ENCODE measurements around the gene HPCAL4. TPM values are rescaled to one million over a fixed set of nuclear protein-coding genes. Genes with fewer than 3 reads are reported as not detected.

The HPCAL4 gene
- total RNA-seq, 1 experiment from 2014 or later, result 0.14 TPM

DNA sequence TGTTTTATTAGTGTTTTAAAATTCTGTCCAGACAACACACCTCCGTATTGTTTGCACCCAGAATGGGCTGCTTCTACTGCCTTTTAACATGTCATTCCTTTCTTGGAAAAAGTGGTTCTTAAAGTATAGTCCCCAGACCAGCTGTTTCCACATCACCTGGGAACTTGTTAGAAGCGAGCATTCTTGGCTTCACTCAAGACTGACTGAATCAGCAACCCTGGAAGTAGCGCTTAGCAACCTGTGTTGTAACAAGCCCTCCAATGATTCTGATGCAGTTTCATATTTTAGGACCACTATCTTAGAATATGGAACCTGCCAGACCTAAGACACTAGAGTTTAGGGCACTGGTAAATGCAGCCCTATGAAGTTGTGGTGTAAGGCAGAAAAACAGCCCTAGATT, 41.5 kb upstream of the HPCAL4 start:
- DNase-seq, result no peak
- intact Hi-C loops (cut with micrococcal nuclease; ENCODE audit: unreplicated experiment), result no loop called here

DNA sequence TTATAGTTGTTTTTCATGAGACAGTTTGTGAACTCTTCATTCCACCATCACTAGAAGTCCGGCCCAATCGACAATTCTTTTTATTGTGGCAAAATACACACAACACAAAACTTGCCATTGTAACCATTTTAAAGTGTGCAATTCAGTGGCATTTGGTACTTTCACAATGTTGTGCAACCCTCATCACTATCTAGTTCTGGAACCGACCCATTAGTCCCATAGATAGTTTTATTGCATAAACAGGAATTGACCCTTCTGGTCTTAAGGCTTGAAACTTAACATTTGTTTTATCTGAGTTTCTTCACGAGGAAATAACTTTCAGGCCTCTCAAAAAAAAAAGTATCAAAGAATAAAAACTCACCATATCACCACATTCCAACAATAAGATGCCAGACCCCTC, 38.6 kb upstream of the HPCAL4 start:
- H3K4me3 Mint-ChIP-seq (ENCODE audit: unreplicated experiment), result no peak overlapping the region
- peaks cover 34% of the 10 kb centered on the region for H3K27me3 Mint-ChIP-seq (ENCODE audit: insufficient read depth, unreplicated experiment)
- no peaks in the 10 kb centered on the region for H3K36me3 Mint-ChIP-seq (ENCODE audit: insufficient read depth, unreplicated experiment)
- CTCF ChIA-PET, result no interaction called here
- H3K27ac Mint-ChIP-seq (ENCODE audit: unreplicated experiment), result no peak overlapping the region
- Histone ChIP-seq H3K27me3 (replicated peaks; ENCODE audit: control insufficient read depth, insufficient read depth, low read length) (no peaks in the 10 kb centered on the region; the same call in 1 of the 2 replicates), H3K36me3 (ENCODE audit: control insufficient read depth, insufficient read depth, low read length) (no peaks in the 10 kb centered on the region), H3K9me3 (no peaks in the 10 kb centered on the region), H3K4me3 (ENCODE audit: low read depth, low read length) (no peak overlapping the region), H3K4me1 (no peaks in the 10 kb centered on the region)
- intact Hi-C loops (cut with micrococcal nuclease; ENCODE audit: unreplicated experiment), result no loop called here
- BruUV-seq (replicated peaks), result no TSS peak
- H3K4me1 Mint-ChIP-seq (ENCODE audit: low read depth, unreplicated experiment), result no peaks in the 10 kb centered on the region
- no peak for DNase-seq
- no peaks in the 10 kb centered on the region for H3K9me3 Mint-ChIP-seq (ENCODE audit: unreplicated experiment)
- POLR2A ChIA-PET, result no interaction called here
- TF ChIP-seq, protein P1, sequence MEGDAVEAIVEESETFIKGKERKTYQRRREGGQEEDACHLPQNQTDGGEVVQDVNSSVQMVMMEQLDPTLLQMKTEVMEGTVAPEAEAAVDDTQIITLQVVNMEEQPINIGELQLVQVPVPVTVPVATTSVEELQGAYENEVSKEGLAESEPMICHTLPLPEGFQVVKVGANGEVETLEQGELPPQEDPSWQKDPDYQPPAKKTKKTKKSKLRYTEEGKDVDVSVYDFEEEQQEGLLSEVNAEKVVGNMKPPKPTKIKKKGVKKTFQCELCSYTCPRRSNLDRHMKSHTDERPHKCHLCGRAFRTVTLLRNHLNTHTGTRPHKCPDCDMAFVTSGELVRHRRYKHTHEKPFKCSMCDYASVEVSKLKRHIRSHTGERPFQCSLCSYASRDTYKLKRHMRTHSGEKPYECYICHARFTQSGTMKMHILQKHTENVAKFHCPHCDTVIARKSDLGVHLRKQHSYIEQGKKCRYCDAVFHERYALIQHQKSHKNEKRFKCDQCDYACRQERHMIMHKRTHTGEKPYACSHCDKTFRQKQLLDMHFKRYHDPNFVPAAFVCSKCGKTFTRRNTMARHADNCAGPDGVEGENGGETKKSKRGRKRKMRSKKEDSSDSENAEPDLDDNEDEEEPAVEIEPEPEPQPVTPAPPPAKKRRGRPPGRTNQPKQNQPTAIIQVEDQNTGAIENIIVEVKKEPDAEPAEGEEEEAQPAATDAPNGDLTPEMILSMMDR (IDR thresholded peaks at IDR 0.05; ENCODE audit: insufficient read depth in 1 of 2, low read depth in 1 of 2, low read length in 1 of 2, severe bottlenecking in 1 of 2, unreplicated experiment in 1 of 2), result no peak

More for the DNA sequence above, 41.5 kb upstream of the HPCAL4 start:
- H3K9me3 Mint-ChIP-seq (ENCODE audit: unreplicated experiment), result no peaks in the 10 kb centered on the region
- Histone ChIP-seq H3K36me3 (ENCODE audit: control insufficient read depth, insufficient read depth, low read length) (no peaks in the 10 kb centered on the region), H3K4me3 (ENCODE audit: low read depth, low read length) (no peak overlapping the region), H3K9me3 (no peaks in the 10 kb centered on the region), H3K27me3 (replicated peaks; ENCODE audit: control insufficient read depth, insufficient read depth, low read length) (no peaks in the 10 kb centered on the region; the same call in 1 of the 2 replicates), H3K4me1 (no peaks in the 10 kb centered on the region)
- ChIA-PET CTCF (no interaction called here), POLR2A (no interaction called here)
- H3K4me3 Mint-ChIP-seq (ENCODE audit: unreplicated experiment), result no peak overlapping the region
- no TSS peak for BruUV-seq (replicated peaks)
- no peak overlapping the region for H3K27ac Mint-ChIP-seq (ENCODE audit: unreplicated experiment)
- TF ChIP-seq, protein P1 (IDR thresholded peaks at IDR 0.05; ENCODE audit: insufficient read depth in 1 of 2, low read depth in 1 of 2, low read length in 1 of 2, severe bottlenecking in 1 of 2, unreplicated experiment in 1 of 2), result no peak
- H3K27me3 Mint-ChIP-seq (ENCODE audit: insufficient read depth, unreplicated experiment), result peaks cover 25% of the 10 kb centered on the region
- no peaks in the 10 kb centered on the region for H3K4me1 Mint-ChIP-seq (ENCODE audit: low read depth, unreplicated experiment)
- H3K36me3 Mint-ChIP-seq (ENCODE audit: insufficient read depth, unreplicated experiment), result no peaks in the 10 kb centered on the region

DNA sequence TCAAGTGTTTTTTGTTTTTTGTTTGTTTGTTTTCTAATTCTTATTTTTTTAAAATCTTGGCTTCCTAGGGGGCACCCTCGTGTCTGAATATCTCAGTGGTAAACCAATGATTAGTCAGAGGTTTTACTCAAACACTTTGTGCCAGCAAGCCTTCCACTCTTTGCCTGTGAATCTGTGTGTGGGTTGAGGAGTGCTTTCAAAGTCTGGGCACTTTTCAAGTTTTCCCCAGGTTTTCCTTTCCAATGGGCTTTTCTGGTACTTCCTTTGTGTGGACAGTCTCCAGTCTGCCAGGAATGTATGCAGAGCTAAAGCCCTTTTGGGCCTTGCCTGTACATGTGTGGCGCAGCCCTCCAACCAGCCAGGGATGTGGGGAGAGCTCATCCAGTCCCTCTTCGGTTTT, 37.8 kb upstream of the HPCAL4 start:
- no peaks in the 10 kb centered on the region for H3K36me3 Mint-ChIP-seq (ENCODE audit: insufficient read depth, unreplicated experiment)
- intact Hi-C loops (cut with micrococcal nuclease; ENCODE audit: unreplicated experiment), result no loop called here
- POLR2A ChIA-PET, result no interaction called here

More for the DNA sequence above, 37.8 kb upstream of the HPCAL4 start:
- TF ChIP-seq, protein P1 (IDR thresholded peaks at IDR 0.05; ENCODE audit: insufficient read depth in 1 of 2, low read depth in 1 of 2, low read length in 1 of 2, severe bottlenecking in 1 of 2, unreplicated experiment in 1 of 2), result no peak
- H3K4me3 ChIP-seq (ENCODE audit: low read depth, low read length), result no peak overlapping the region
- Mint-ChIP-seq H3K27ac (ENCODE audit: unreplicated experiment) (no peak overlapping the region), H3K9me3 (ENCODE audit: unreplicated experiment) (no peaks in the 10 kb centered on the region), H3K4me1 (ENCODE audit: low read depth, unreplicated experiment) (no peaks in the 10 kb centered on the region), H3K27me3 (ENCODE audit: insufficient read depth, unreplicated experiment) (peaks cover 32% of the 10 kb centered on the region), H3K4me3 (ENCODE audit: unreplicated experiment) (no peak overlapping the region)
- no peaks in the 10 kb centered on the region; the same call in 1 of the 2 replicates for H3K27me3 ChIP-seq (replicated peaks; ENCODE audit: control insufficient read depth, insufficient read depth, low read length)
- H3K4me1 ChIP-seq, result no peaks in the 10 kb centered on the region
- CTCF ChIA-PET, result no interaction called here
- no peaks in the 10 kb centered on the region for H3K36me3 ChIP-seq (ENCODE audit: control insufficient read depth, insufficient read depth, low read length)
- BruUV-seq (replicated peaks), result no TSS peak
- no peaks in the 10 kb centered on the region for H3K9me3 ChIP-seq
- no peak for DNase-seq
